GM12878 (cell line): Measurements from ENCODE around the gene CCDC57.
A peak's percentile ranks its signal among the peaks of the same experiment; 100 is the strongest.

Experiments
- CHD1 ChIP-seq: IDR thresholded peaks from 2 replicates; pipeline ENCODE4 v1.6.1; 2012; ENCODE audit warnings: low read depth, low read length, improper control_type of control experiment
- EZH2 ChIP-seq: IDR thresholded peaks from 2 replicates; pipeline ENCODE4 v1.6.1; 2012; ENCODE audit warnings: low read depth, mild to moderate bottlenecking, control low read depth, inconsistent platforms, low read length, borderline replicate concordance; ENCODE audit not compliant: control insufficient read depth
- FOXM1 ChIP-seq: IDR thresholded peaks from 2 replicates; pipeline ENCODE4 v1.6.1; 2012; ENCODE audit warnings: low read depth, mild to moderate bottlenecking, inconsistent platforms, low read length, moderate library complexity
- POLR2A ChIP-seq: IDR thresholded peaks from 2 replicates; pipeline ENCODE4 v1.6.1; 2011; ENCODE audit warnings: low read depth, mild to moderate bottlenecking, low read length
- ZNF24 ChIP-seq: fragments of 450-650 bp; IDR thresholded peaks from 2 replicates; pipeline ENCODE4 v1.6.1; 2017; ENCODE audit warnings: antibody characterized with exemption, mild to moderate bottlenecking

DNA sequence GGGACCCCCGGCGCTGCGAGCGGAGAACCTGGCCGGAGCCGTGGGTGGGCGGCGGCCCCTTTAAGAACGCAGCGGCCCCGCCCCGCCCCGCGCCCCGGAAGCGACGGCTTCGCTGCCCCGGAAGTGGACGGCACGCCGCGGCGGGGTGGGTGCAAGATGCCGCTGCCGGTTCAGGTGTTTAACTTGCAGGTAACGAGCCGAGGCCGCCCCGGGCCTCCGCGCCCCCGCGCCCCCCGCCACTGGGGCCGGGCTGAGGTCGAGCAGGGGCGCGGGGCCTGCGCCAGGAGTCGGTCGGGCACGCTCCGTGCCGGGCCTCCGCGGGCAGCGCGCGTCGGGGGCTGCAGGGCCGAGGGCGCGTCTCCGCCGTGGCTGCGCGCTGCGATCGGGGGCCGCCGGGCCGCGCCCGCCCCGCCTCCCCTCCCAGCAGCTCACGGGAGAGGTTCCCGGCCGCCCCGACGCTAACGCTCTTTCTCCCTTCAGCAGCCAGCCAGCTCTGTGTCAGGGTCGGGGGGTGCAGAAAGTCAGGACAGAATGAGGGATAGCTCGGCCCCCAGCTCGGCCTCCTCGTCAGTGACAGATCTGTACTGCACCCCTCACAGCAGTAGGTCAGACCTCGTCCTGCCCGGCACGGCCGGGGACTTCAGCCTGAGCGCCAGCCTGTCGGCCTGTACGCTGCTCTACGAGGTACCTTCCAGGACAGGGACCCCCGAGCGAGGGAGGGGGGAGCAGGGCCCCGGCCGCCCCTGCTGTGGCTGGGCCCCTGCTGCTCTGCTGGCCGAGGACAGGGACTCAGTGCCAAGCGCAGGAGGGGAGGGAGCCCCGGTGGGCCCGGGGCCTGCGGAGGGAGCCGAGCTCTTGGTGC is 160.6 kb downstream of the CCDC57 start, which contains the start of the genes GPS1 and RFNG:
- TF ChIP-seq CHD1 = no peak
- no peak for TF ChIP-seq EZH2
- no peak for TF ChIP-seq ZNF24
- TF ChIP-seq POLR2A = peak; percentile 74
- no peak for TF ChIP-seq FOXM1
